Sigmoid colon (tissue), 7 donors: ENCODE results near the gene ELMOD3. TPM values are rescaled to one million over a fixed set of nuclear protein-coding genes. Genes with fewer than 3 reads are reported as not detected.
A peak's percentile ranks its signal among the peaks of the same experiment; 100 is the strongest.

ENCODE experiments used
- DNase-seq: peaks from one replicate; pipeline ENCODE4 v3.0.0-alpha.2; 2019
- H3K27ac ChIP-seq, 4 donors: fragments of 200-600 bp; sonication (generic); one replicate each; pipeline ENCODE4 v1.5.1; 2016 to 2019; ENCODE audit warnings: mild to moderate bottlenecking in 1 of 4
- H3K27me3 ChIP-seq, 3 donors: fragments of 200-600 bp; sonication (generic); one replicate each; pipeline ENCODE4 v1.5.1; 2019; ENCODE audit warnings: mild to moderate bottlenecking in 1 of 3
- H3K36me3 ChIP-seq, 4 donors: fragments of 200-600 bp; sonication (generic); one replicate each; pipeline ENCODE4 v1.5.1; 2016 to 2019
- H3K4me1 ChIP-seq, 4 donors: fragments of 200-600 bp; sonication (generic); one replicate each; pipeline ENCODE4 v1.5.1; 2017 to 2019
- H3K4me3 ChIP-seq, 4 donors: fragments of 200-600 bp; sonication (generic); one replicate each; pipeline ENCODE4 v1.5.1; 2017 to 2019; ENCODE audit warnings: mild to moderate bottlenecking in 2 of 4, moderate library complexity in 1 of 4
- H3K9me3 ChIP-seq, 4 donors: fragments of 200-600 bp in 3 of 4; sonication (generic) in 3 of 4; one replicate each; pipeline versions ENCODE4 v1.5.1 to v1.6.1; 2013 to 2019
- EP300 ChIP-seq, 4 donors: sonication (generic); formaldehyde crosslinking; IDR thresholded peaks; one replicate each; pipeline ENCODE4 v1.6.1; 2017; ENCODE audit warnings: antibody characterized with exemption in 4 of 4
- POLR2A ChIP-seq, 2 donors: fragments of 450-650 bp; IDR thresholded peaks; one replicate each; pipeline ENCODE4 v1.6.1; 2016; ENCODE audit warnings: antibody characterized with exemption in 2 of 2, mild to moderate bottlenecking in 2 of 2, moderate library complexity in 2 of 2
- POLR2AphosphoS5 ChIP-seq, 4 donors: sonication (generic); formaldehyde crosslinking; IDR thresholded peaks; one replicate each; pipeline ENCODE4 v1.6.1; 2017; ENCODE audit warnings: antibody characterized with exemption in 4 of 4
- WGBS, 2 donors: extraction: QIAGEN DNeasy Blood & Tissue Kit; methylation state at CpG; one replicate each; pipeline ENCODE4 v1.1.7; 2013; 5-methylcytosine and 5-hydroxymethylcytosine counted together
- intact Hi-C: fragments of 100-400 bp; cut with DNase I; formaldehyde crosslinking; loops from one replicate; pipeline ENCODE4 v1.15.1; 2023
- polyA plus RNA-seq, 3 donors: library from polyadenylated mRNA; stranded (reverse); fragments of 200-250 nt; gene quantifications; one replicate each; pipeline ENCODE4 v1.2.3, GENCODE V29; 2013
- total RNA-seq, 4 donors: library from RNA; depleted of rRNA; stranded (reverse); fragments of >200 nt; gene quantifications; one replicate each; pipeline ENCODE4 v1.1.0, GENCODE V29; 2016
- TF ChIP-seq, protein P1 (sequence below), 4 experiments: fragments of 450-650 bp in 3 of 4; fragments of 200-600 bp in 1 of 4; IDR thresholded peaks; one replicate each; pipeline ENCODE4 v1.5.1; 2016 to 2019; ENCODE audit warnings: antibody characterized with exemption in 4 of 4, mild to moderate bottlenecking in 3 of 4, moderate library complexity in 2 of 4
- donor health status: healthy with polysubstance abuse.
- donor health status: Bipolar disorder and iron deficiency.
- donor health status: healthy.

Gene ELMOD3
- total and polyA plus RNA-seq, 7 donors, result 11.6 to 26.3 (median 19.7) TPM

DNA sequence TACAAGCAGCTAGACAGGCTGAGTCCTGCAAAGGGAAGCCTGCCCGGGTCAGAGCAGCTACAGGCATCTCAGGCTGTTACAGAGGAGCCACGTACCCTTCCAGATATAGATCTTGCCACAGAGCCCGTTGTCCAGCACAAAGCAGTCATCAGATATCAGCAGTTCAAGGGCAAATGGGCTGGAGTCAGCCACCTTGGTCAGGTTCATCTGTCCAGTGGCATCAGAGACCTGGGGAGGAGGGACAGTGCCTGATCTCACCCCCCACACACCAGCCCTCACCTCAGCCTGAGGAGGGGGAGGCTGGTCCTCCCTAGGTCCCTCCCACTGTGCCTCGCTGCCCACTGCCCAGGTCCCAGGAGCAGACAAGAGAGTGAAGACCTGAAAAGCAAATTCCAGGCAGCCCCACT, 43.4 kb downstream of the ELMOD3 start:
- Histone ChIP-seq H3K4me1 (peaks cover 0 to 27% (median 17%) of the 10 kb centered on the region in 4 donors), H3K27ac (peak overlapping the region in 3 of 4 donors; percentile 35 to 75 (median 72)), H3K27me3 (no peaks in the 10 kb centered on the region), H3K36me3 (peaks cover 0 to 13% (median 0%) of the 10 kb centered on the region in 4 donors), H3K9me3 (no peaks in the 10 kb centered on the region), H3K4me3 (no peak overlapping the region)
- intact Hi-C loops, result no loop called here
- 91 to 92% methylated on average over 4 of the region's 4 CpGs for WGBS, 2 donors
- peak; percentile 33 for DNase-seq
- TF ChIP-seq EP300 (IDR thresholded peaks at IDR 0.05) (no peak), POLR2A (IDR thresholded peaks at IDR 0.05) (no peak), POLR2AphosphoS5 (IDR thresholded peaks at IDR 0.05) (no peak)
- TF ChIP-seq, protein P1, sequence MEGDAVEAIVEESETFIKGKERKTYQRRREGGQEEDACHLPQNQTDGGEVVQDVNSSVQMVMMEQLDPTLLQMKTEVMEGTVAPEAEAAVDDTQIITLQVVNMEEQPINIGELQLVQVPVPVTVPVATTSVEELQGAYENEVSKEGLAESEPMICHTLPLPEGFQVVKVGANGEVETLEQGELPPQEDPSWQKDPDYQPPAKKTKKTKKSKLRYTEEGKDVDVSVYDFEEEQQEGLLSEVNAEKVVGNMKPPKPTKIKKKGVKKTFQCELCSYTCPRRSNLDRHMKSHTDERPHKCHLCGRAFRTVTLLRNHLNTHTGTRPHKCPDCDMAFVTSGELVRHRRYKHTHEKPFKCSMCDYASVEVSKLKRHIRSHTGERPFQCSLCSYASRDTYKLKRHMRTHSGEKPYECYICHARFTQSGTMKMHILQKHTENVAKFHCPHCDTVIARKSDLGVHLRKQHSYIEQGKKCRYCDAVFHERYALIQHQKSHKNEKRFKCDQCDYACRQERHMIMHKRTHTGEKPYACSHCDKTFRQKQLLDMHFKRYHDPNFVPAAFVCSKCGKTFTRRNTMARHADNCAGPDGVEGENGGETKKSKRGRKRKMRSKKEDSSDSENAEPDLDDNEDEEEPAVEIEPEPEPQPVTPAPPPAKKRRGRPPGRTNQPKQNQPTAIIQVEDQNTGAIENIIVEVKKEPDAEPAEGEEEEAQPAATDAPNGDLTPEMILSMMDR (IDR thresholded peaks at IDR 0.05), result no peak

DNA sequence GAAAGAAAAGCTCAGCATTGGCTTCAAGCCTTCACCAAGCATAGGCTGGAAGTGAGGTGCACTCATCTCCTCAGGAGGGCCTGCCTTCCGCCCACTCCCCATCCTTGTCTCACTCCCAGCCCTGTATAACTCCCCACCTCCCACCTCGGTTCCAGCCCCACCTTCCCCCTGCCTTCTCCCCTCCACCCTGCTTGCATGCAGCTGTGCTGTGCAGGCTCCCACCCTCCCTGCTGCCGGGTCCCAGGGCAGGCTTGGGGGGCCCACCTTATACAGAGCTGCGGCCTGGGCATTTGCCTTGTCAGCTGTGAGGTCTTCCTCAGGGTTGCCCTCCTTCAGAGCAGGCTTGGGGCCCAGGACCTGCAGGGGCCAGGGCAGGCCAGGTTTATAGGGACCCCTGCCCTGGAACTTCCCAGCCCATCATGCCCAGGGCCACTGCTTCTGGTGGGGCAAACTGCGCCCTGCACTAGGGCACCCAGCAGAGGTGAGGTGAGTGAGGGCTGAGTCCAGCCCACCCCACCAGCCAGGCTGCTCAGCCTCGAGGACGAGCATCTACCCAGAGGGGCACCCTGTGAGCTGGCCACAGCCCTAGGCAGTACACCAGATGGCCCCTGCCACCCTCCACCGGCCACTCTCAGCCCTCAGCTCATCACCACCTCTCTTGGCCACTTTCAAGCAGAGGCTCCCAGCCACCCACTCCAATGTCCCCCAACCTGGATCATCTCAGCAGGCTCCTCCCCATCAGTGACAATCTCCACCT, 44.0 kb downstream of the ELMOD3 start:
- H3K36me3 ChIP-seq, result peaks cover 0 to 13% (median 0%) of the 10 kb centered on the region in 4 donors
- DNase-seq, result peak; percentile 39
- peaks cover 0 to 27% (median 17%) of the 10 kb centered on the region in 4 donors for H3K4me1 ChIP-seq
- intact Hi-C loops, result no loop called here
- no peaks in the 10 kb centered on the region for H3K9me3 ChIP-seq
- TF ChIP-seq POLR2A (IDR thresholded peaks at IDR 0.05) (no peak), EP300 (IDR thresholded peaks at IDR 0.05) (no peak), POLR2AphosphoS5 (IDR thresholded peaks at IDR 0.05) (no peak)
- TF ChIP-seq, protein P1 (IDR thresholded peaks at IDR 0.05), result no peak
- H3K27ac ChIP-seq, result peak overlapping the region in 1 of 4 donors; percentile 35
- H3K4me3 ChIP-seq, result no peak overlapping the region
- no peaks in the 10 kb centered on the region for H3K27me3 ChIP-seq
- 92 to 94% methylated on average over 8 of the region's 8 CpGs for WGBS, 2 donors

DNA sequence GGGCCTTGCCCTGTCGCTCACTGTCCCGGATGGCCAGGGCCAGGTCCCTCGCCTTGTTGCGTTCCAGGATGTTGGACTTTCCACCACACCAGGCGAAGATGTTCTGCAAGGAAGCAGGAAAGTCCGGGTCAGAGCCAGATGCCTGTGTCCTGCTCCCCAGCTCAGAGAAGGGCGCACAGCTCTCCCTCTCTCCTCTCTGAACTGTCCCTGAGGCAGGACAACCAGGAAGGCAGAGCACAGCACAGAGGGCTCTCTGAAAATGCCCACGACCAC, 44.5 kb downstream of the ELMOD3 start:
- no peak for TF ChIP-seq POLR2AphosphoS5 (IDR thresholded peaks at IDR 0.05)
- no peak for TF ChIP-seq POLR2A (IDR thresholded peaks at IDR 0.05)
- TF ChIP-seq, protein P1 (IDR thresholded peaks at IDR 0.05), result no peak
- H3K4me1 ChIP-seq, result peaks cover 0 to 27% (median 17%) of the 10 kb centered on the region in 4 donors
- peak; percentile 57 for DNase-seq
- H3K36me3 ChIP-seq, result peaks cover 0 to 13% (median 0%) of the 10 kb centered on the region in 4 donors
- no peaks in the 10 kb centered on the region for H3K9me3 ChIP-seq
- H3K27ac ChIP-seq, result no peak overlapping the region
- intact Hi-C loops, result no loop called here
- H3K4me3 ChIP-seq, result no peak overlapping the region
- WGBS, 2 donors, result 94 to 95% methylated on average over 8 of the region's 8 CpGs
- no peaks in the 10 kb centered on the region for H3K27me3 ChIP-seq

DNA sequence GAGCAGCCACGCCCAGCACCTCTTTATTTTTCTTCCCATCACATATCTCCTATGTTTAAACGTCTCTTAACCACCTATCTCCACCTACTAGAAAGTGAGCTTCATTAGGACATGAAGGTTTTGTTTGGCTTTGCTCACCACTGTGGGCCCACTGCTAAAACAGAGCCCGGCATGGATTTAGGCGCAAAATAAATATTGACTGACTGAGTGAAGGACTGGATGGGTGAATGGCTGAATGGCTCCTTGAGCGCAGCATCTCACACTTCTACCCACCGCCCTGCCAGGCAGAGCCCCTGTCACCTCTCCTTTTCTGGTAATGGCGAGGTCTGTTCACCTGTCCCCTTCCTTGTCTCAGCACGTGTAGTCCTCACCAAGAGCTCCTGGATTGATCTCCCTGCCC, 45.5 kb downstream of the ELMOD3 start:
- peaks cover 0 to 7% (median 0%) of the 10 kb centered on the region in 4 donors for H3K36me3 ChIP-seq
- TF ChIP-seq, protein P1 (IDR thresholded peaks at IDR 0.05), result no peak
- no peak for TF ChIP-seq POLR2AphosphoS5 (IDR thresholded peaks at IDR 0.05)
- TF ChIP-seq POLR2A (IDR thresholded peaks at IDR 0.05), result no peak
- TF ChIP-seq EP300 (IDR thresholded peaks at IDR 0.05), result no peak
- peak; percentile 38 for DNase-seq
- no peaks in the 10 kb centered on the region for H3K27me3 ChIP-seq
- H3K27ac ChIP-seq, result peak overlapping the region in 1 of 4 donors; percentile 16
- intact Hi-C loops, result no loop called here
- WGBS, 2 donors, result 94 to 95% methylated on average over 8 of the region's 8 CpGs
- no peaks in the 10 kb centered on the region for H3K9me3 ChIP-seq
- no peak overlapping the region for H3K4me3 ChIP-seq
- peaks cover 0 to 27% (median 17%) of the 10 kb centered on the region in 4 donors for H3K4me1 ChIP-seq
